GM11168 (cell line): ENCODE results near the gene GPR26.

Source experiments
- in situ Hi-C: fragments of 300-500 bp; cut with MboI; formaldehyde crosslinking; loops from one replicate; pipeline ENCODE4 v1.12.0; 2022; ENCODE audit warnings: low sequenced_read_pairs; ENCODE audit not compliant: unreplicated experiment

Gene GPR26, protein sequence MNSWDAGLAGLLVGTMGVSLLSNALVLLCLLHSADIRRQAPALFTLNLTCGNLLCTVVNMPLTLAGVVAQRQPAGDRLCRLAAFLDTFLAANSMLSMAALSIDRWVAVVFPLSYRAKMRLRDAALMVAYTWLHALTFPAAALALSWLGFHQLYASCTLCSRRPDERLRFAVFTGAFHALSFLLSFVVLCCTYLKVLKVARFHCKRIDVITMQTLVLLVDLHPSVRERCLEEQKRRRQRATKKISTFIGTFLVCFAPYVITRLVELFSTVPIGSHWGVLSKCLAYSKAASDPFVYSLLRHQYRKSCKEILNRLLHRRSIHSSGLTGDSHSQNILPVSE

DNA sequence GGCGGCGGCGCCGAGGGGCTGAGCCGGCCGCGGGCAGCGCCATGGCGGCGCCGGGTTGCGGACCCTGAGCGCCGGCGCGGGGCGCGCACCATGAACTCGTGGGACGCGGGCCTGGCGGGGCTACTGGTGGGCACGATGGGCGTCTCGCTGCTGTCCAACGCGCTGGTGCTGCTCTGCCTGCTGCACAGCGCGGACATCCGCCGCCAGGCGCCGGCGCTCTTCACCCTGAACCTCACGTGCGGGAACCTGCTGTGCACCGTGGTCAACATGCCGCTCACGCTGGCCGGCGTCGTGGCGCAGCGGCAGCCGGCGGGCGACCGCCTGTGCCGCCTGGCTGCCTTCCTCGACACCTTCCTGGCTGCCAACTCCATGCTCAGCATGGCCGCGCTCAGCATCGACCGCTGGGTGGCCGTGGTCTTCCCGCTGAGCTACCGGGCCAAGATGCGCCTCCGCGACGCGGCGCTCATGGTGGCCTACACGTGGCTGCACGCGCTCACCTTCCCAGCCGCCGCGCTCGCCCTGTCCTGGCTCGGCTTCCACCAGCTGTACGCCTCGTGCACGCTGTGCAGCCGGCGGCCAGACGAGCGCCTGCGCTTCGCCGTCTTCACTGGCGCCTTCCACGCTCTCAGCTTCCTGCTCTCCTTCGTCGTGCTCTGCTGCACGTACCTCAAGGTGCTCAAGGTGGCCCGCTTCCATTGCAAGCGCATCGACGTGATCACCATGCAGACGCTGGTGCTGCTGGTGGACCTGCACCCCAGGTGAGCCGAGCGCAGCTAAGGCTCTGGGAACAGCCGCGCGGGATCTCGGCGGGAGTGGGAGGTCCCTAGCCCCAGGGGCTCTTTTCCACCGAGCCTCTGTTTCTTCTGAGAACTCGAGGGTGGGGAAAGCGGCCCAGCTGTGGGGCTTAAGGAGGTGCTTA is at the start of gene GPR26:
TSS of gene GPR26 (plus strand) at position 38 of the 919 bp plus-strand sequence. CDS start at position 91, 53 bp downstream.
- in situ Hi-C loops = no loop called here

DNA sequence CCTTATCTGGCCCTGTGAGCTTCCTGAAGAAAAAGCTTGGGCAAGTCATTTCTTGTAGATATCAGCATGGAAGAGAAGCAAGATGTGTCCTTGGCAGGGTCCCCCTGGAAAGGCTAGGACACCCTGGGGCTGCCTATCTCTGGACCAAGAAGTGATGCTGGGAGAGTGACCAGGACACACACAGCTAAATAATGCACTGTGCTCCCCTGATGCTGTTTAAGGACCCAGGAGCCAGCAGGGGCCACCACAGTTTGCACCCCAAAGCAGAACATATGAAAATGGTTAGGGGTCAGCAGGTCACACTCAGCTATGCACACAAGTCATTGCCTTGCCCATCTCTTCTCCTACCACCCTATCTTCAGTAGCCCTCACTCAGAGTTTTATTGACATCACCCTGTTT is 47.9 kb upstream of the GPR26 start:
- in situ Hi-C loops = no loop called here

DNA sequence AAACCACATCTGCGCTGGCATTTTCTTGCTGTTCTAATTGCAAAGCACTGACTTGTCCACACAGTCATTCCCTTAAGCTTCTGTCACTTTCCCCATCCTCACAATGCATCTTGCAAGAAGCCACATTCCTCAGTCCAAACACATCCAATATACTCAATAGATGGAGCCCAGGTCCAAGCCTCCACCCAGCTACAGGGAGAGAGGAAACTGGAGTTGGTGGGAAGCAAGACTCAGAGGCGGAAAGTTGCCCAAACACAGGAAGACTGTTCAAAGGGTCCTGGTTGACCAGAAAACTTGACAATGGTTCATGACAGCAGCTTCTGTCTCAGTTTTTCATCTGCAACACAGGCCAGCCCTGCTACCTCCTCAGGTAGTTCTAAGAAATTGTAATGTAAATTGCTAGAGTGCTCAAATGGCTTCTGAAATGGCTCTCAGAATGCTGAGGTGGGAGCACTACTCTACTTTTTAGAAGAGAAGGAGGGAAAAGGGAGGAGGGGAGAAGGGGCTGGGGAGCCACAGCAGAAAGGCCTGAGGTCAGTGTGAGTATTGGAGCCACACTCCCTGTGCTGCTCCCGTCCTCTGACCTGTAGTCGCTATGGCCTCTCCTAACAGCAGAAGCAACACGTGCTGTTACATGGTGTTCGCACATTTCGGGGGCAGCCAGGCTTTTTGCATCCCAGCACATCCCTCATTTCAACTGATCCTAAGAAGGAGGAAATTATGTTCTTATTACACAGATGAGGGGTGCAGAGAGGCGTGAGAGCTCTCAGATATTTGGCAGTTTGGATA is 46.9 kb upstream of the GPR26 start:
- in situ Hi-C loops = no loop called here

DNA sequence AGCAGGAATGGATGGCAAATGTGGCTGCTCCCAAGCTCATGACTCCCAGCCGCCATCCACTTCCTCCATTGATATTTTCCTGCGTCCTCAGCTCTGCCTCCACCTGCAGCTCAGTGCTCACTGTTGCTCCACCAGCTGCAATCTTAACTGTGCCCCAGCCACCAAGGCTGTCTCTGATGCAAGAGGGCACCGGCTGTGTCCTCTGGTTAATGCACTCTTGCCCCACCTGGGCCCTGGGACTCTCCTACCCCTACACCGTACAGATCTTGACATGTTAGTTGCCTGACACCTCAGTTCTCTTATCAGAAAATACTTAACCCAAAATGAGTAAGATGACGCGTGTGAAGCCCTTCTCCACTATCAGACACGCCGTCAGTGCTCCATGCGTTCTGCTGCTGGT is 45.5 kb upstream of the GPR26 start:
- in situ Hi-C loops = no loop called here

DNA sequence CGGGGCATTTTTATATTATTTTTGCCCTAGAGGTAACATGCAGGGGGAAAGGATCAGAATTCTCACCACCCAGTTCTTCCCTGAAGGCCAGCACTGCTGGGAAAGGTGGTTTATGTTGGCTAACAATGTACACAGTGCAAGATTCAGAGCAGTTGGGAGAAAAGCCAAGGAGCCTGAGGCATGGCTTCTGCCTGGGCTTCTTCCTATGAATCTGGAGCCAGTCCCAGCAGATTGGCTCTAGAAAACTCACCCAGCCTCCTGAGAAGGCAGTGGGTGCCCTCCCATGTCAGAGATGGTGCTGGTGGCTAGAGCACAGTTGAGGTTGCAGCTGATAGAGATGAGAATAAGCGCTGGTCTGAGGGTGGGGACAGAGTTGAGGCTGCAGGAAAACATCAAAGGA is 44.7 kb upstream of the GPR26 start:
- in situ Hi-C loops = no loop called here

DNA sequence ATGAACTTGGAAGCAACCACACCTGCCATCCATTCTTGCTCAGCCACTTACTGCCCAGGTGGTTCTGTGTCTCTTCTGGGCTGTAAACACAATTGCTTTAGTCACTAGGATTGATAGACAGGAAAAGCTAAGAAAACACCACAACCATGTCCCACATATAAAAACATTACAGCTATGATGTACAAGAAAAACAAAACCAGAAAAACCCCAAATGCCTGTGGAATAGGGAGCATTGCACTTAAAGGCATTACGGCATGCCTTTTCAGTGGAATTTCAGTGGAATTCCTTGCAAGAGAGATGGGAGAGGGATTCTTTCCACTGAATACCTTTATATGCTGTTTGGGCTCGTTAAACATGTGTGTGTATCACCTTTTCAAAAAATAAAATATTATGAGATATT is 44.2 kb upstream of the GPR26 start:
- in situ Hi-C loops = no loop called here

DNA sequence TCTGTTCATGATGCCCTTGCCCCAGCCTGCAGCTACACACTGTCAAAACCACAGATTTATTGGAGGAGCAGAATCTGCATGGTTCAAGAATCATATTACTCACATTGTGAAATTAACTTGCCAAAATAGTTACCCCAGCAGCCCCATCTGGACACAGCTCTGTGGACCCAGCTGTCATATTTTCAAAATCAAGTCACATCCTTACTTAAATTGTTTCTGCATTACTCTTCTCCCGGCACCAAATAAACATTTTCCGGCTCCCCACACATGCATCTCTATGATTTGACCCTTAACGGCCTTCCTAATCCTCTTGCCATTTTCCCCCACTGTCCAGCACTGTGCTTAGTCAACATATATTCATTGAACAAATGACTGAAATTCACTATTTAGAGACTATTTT is 43.8 kb upstream of the GPR26 start:
- in situ Hi-C loops = no loop called here

DNA sequence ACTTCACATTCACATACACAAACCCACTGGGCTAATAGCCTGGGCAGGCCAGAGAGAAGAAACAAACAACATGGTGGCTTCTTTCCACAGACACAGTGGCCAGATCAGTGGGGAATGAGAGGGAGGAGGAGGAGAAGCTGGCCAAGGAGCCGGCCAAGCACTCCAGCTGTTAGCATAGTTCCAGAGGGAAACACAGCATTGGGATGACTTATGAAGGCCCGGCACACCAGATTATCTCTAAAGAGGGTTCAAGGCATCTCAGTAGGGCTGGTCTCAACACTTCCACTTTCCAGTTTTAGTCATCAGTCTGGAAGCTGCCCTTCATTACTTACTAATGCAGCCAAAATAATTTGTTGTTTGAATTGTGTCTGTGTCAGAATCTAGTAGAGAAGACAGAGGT is 42.1 kb upstream of the GPR26 start:
- in situ Hi-C loops = no loop called here

DNA sequence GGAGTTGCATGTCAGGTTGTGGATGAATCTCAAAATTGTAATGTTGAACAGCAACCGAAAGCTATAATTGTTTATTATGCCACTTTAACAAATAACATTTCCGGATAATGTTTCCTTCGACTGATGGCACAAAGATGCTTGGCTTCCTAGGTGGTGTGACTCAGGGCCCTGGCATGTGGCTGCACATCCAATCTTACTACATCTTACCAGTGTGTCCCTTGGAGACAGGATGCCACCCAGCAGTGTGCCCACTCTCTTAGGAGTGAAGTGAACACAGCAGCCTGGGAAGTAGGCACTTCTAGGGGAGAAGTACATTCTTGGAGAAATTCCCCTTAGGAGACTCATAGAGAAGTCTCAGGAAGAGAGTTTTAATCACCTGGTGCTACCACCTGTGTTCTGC is 33.0 kb upstream of the GPR26 start:
- in situ Hi-C loops = no loop called here

DNA sequence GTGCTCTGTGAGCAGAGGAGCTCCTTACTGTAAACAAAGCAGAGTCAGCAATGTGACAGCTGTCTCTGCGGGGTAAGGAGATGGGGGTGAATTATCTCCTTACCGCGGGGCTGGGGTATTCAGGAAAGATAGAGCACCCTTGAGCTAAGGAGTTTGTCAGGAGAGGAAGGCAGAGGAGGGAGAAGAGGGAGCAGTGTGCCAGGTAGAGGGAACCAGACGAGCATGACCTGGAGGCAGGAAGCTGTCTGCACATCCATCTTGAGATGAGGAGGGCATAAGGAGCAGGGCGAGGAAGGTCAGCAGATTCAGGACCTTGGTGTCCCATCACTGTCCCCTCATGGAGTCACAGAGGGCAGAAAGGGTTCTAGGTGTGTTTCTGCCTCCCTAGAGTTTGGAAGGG is 32.5 kb upstream of the GPR26 start:
- in situ Hi-C loops = no loop called here

DNA sequence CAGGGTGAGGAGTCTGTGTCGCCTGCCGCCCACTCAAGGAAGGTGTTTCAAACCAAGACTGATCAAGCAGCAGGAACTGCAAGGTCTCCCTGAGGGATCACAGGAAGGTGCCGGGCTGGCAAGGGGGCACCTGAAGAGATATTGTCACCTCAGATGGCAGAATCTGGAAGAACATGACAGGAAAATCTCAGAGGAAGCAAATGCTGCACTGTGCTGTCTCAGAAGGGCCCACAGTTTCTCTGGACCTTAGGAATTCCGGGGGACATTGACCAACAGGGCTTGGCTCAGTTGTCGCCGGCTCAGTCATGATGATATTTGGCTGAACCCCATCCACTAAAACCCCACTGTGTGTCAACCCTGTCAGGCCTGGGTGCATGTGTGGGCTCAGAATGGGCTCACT is 31.9 kb upstream of the GPR26 start:
- in situ Hi-C loops = no loop called here

DNA sequence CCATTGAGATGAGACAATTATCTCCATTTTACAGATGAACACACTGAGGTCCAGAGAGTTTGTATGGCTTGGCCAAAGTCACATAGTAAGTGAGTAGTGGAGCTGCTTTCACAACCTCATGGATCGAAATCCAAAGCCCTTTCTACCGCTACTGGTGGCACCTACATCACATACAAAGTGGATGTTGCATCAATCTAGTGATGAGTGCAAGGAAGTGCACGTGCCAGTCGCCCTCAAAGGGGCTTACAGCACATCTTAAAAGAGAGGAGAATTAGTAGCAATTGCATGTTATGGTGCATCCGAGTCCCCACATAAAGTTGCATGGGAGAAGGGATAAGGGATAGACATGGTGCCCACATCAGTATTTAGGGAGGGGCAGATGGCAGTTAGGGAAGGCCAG is 31.0 kb upstream of the GPR26 start:
- in situ Hi-C loops = no loop called here

DNA sequence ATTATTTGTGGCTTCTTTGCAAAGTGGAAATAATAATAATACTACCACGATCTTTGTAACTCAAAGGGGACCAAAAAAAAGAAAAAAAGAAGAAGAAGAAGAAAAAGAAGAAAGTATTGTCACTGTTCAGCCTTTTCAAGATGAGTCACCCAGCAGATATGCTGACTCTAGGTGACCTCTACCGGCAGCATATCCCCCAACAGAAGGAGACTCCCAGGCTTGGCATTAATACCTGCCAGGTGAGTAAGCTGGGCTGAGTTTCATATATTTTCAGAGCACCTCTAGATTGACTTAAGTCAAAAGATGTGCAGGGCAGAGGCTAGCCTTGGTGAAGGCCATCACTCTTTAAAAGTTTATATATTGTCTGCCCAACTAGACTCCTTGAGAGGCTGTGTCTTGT is 30.4 kb upstream of the GPR26 start:
- in situ Hi-C loops = no loop called here

DNA sequence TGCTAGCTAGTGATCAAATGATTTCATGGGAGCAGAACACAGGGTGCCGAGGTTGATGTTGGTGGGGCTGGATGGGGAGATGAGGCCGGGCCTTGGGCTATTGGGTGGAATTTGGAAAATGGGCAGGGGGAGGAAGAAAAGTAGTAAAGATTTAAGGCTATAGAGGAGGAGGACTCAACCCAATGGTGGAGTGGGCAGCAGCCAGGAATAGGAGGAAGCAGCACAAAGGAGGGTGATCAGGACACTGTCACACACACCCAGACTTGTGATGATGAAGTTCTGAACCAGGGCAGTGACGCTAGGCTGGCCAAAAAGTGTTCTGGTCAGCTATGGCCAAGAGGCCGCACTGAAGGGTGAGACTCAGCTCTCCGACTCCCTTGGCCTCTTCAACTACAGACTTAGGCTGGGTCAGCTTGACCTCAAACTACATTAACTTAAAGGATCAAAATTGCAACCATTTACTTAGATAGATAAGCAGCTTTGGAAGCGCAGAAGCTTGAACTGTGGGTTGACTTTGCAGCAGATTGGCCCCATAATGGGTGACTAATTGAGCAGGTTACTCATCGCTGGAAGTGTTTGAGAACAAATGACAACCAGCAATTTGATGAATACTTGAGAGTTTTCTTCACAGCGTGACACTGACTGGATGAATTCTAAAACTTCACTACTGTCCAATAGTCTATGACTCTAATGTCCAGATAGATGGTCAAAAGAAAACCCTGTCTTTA is 29.4 kb upstream of the GPR26 start:
- in situ Hi-C loops = no loop called here

DNA sequence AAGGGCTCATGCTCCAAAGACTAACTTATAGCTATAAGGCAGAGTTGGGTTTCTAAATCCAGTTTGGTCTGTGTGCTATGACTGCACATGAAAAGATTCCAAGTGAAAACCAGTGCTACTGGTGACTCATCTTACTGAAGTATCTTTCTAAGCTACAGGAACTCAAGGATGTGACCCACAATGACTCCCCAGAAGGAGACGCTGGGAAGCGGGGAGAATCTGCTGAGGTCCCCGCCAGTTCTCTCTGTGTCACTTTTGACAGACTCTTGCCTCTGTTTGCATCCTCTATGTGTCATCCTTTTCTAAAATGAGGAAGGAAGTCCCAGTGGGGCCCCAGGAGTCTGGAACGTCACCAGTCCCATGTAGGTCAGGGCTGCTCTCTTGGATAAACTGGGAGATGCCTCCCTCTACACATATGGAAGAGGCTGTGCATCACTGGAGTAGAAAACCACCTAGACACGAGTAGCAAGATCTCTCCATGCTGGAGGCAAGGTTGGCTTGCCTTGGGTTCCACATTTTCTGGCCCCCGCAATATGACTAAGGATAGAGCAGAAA is 28.8 kb upstream of the GPR26 start:
- in situ Hi-C loops = no loop called here

DNA sequence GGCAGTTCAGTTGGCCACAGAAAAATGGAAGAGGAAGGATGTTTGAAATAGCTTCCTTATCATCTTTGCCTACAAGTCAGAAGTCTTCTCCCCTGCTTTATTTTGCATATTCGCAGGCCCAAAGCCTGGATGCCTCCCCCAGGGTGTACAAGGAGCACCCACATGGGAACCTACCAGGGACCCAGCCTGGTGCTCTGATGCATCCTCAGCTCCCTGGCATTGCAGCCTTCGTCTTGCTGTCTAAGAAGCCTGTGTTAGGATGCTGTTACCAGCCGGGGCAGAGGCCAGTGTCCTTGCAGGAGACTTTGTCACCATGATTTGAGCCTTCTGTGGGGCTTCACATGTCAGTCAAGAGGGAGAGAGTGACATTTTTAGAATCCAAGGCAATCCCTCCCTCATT is 27.0 kb upstream of the GPR26 start:
- in situ Hi-C loops = no loop called here

DNA sequence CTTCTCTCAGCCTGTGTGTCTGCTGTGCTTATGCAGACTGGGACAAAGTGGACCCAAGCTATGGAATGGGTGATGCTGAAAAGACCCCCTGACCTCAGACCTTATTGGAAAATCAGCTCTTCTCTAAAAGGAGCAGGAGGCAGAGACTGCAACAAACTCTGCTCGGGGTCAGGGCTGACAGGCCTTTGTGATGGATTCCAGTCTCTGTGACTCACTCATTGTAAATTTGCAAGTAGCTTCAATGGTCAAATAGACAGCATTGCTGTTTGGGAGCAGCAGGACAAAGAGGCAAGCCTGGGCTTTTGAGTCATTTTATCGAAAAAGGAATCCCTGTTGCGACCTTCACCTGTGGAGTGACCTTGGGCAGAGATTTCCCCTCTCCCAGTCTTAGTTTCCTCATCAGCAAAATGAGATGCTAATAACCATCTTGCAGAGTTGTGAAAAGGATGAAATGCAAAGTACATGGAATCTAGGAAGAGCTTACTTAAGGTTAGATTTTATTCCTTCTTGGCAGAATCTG is 26.1 kb upstream of the GPR26 start:
- in situ Hi-C loops = no loop called here

DNA sequence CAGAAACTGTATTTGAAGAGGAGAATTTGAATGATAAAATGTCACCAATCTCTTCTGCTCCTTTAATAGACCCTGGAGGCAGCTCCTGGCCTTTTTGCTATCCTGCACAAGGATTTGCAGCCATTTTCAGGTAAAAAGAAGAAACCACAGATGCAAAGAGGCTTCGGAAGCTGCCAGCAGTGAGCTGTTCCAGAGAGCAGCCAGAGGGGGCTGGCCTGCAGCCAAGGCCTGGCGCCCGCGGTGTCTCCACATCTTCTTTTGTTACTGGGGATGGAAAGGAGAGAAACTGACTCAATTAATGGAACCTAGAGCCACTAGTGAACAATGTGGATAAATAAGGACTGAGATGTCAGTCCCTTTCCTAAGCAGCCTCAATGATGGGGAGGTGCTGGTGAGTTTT is 23.9 kb upstream of the GPR26 start:
- in situ Hi-C loops = no loop called here

DNA sequence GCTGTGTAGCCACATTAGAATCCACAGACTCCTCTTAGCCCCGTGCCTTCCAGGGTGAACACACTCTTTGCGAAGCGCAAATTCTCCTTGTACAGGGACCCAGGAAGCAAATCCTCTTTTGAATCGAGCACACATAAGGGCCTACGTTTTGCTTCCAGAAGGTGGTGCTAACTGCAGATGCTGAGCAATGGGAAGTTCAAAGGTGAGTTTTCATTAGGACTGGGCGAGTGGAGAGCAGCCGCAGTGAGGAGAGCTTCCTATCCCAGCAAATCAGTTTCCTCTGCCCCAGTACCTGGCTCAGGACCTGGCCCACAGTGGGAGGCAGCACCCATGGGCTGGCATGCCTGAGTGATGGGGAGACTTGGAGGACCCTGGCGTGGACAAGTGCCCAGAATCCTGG is 23.5 kb upstream of the GPR26 start:
- in situ Hi-C loops = no loop called here

DNA sequence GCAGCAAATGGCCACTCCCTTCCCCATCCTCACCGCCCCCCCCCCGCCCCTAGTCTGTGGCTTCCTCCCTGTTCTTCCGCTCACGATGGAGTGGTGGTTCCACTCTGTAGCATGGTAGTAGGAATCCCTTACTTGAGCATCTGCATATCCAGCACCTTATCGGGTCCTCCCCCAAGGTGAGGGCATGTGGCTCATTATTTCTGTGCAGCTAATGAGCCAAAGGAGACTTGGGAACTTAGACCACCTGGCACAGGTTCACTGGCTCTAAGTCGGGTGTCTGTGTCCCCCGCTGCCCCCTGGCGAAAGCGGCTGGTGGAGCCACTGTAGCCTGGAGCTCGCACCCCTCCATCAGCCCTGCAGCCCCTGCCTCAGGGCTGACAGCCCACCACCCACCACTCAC is 22.8 kb upstream of the GPR26 start:
- in situ Hi-C loops = no loop called here
